Neuronal stem cell (in vitro differentiated cells): ENCODE data around the gene NAA38.

Source experiments
- DNase-seq: peaks from one replicate; pipeline ENCODE4 v3.0.0-alpha.2; 2013; ENCODE audit warnings: low spot score
- H2AFZ ChIP-seq: one replicate; pipeline ENCODE4 v1.6.1; 2013; ENCODE audit warnings: mild to moderate bottlenecking, low read length, inconsistent platforms
- H2AK5ac ChIP-seq: 2 replicates; pipeline ENCODE4 v1.6.1; 2013; ENCODE audit warnings: low read depth, mild to moderate bottlenecking, inconsistent platforms, low read length, moderate library complexity, mixed read lengths
- H2BK120ac ChIP-seq: 2 replicates; pipeline ENCODE4 v1.6.1; 2013; ENCODE audit warnings: low read depth, mild to moderate bottlenecking, inconsistent platforms, low read length, moderate library complexity, mixed read lengths
- H2BK12ac ChIP-seq: one replicate; pipeline ENCODE4 v1.6.1; 2013; ENCODE audit warnings: low read length, inconsistent platforms
- H2BK15ac ChIP-seq: 2 replicates; pipeline ENCODE4 v1.6.1; 2013; ENCODE audit warnings: mild to moderate bottlenecking, low read length, inconsistent platforms, mixed read lengths
- H2BK5ac ChIP-seq: one replicate; pipeline ENCODE4 v1.6.1; 2013; ENCODE audit warnings: inconsistent platforms, mild to moderate bottlenecking, low read length, moderate library complexity
- H3K14ac ChIP-seq: one replicate; pipeline ENCODE4 v1.6.1; 2013; ENCODE audit warnings: low read length, inconsistent platforms
- H3K18ac ChIP-seq: 2 replicates; pipeline ENCODE4 v1.6.1; 2013; ENCODE audit warnings: low read length, inconsistent platforms
- H3K23ac ChIP-seq: 2 replicates; pipeline ENCODE4 v1.6.1; 2013; ENCODE audit warnings: low read depth, mild to moderate bottlenecking, mixed read lengths, low read length, inconsistent platforms; ENCODE audit not compliant: poor library complexity
- H3K27ac ChIP-seq: replicated peaks from 3 replicates; pipeline ENCODE4 v1.5.1; 2013; ENCODE audit warnings: low read length, inconsistent platforms
- H3K27me3 ChIP-seq, 3 experiments: 2 replicates each; pipeline ENCODE4 v1.6.1; 2013; ENCODE audit warnings: low read length in 3 of 3, mild to moderate bottlenecking in 2 of 3, inconsistent platforms in 1 of 3, low read depth in 1 of 3, mixed read lengths in 1 of 3, moderate library complexity in 1 of 3; ENCODE audit not compliant: control insufficient read depth in 3 of 3, insufficient read depth in 3 of 3
- H3K36me3 ChIP-seq, 2 donors: replicated peaks in 1 of 2; 2 replicates each; pipeline ENCODE4 v1.6.1; 2013; ENCODE audit warnings: low read length in 2 of 2; ENCODE audit not compliant: control insufficient read depth in 2 of 2, insufficient read depth in 2 of 2
- H3K4ac ChIP-seq: 2 replicates; pipeline ENCODE4 v1.6.1; 2013; ENCODE audit warnings: inconsistent platforms, mild to moderate bottlenecking, low read length, moderate library complexity
- H3K4me1 ChIP-seq, 2 donors: 1 replicate in 1 of 2; 2 replicates in 1 of 2; pipeline ENCODE4 v1.6.1; 2013; ENCODE audit warnings: low read length in 2 of 2, low read depth in 1 of 2; ENCODE audit not compliant: control insufficient read depth in 2 of 2, insufficient read depth in 1 of 2
- H3K4me2 ChIP-seq: one replicate; pipeline ENCODE4 v1.6.1; 2013; ENCODE audit warnings: mild to moderate bottlenecking, low read length, inconsistent platforms; ENCODE audit not compliant: insufficient read depth, poor library complexity, severe bottlenecking
- H3K4me3 ChIP-seq, 2 donors: 2 replicates each; pipeline ENCODE4 v1.5.1; 2013; ENCODE audit warnings: low read length in 2 of 2, mild to moderate bottlenecking in 2 of 2, inconsistent platforms in 1 of 2, moderate library complexity in 1 of 2
- H3K79me1 ChIP-seq: one replicate; pipeline ENCODE4 v1.6.1; 2013; ENCODE audit warnings: low read depth, mild to moderate bottlenecking, inconsistent platforms, low read length, moderate library complexity
- H3K9ac ChIP-seq: one replicate; pipeline ENCODE4 v1.6.1; 2013; ENCODE audit warnings: mild to moderate bottlenecking, low read depth, low read length, inconsistent platforms; ENCODE audit not compliant: poor library complexity
- H3K9me3 ChIP-seq, 2 donors: replicated peaks in 1 of 2; 2 replicates each; pipeline versions ENCODE3 to v1.6.1; 2013; ENCODE audit warnings: low read length in 2 of 2, mild to moderate bottlenecking in 2 of 2, inconsistent platforms in 1 of 2, low read depth in 1 of 2, mixed read lengths in 1 of 2, moderate library complexity in 1 of 2; ENCODE audit not compliant: control insufficient read depth in 2 of 2, insufficient read depth in 1 of 2
- H4K8ac ChIP-seq: one replicate; pipeline ENCODE4 v1.6.1; 2013; ENCODE audit warnings: low read depth, mild to moderate bottlenecking, inconsistent platforms, low read length, moderate library complexity
- H4K91ac ChIP-seq: one replicate; pipeline ENCODE4 v1.6.1; 2013; ENCODE audit warnings: low read length, low read depth, mild to moderate bottlenecking, inconsistent platforms; ENCODE audit not compliant: poor library complexity
- WGBS, 2 donors: extraction: QIAGEN DNeasy Blood & Tissue Kit; methylation state at CpG; one replicate each; pipeline ENCODE4 v1.1.7; 2013; ENCODE audit warnings: missing lambda C conversion rate in 2 of 2, mixed read lengths in 1 of 2; ENCODE audit not compliant: insufficient read length in 2 of 2, insufficient replicate concordance in 1 of 2; ENCODE audit errors: extremely low coverage in 2 of 2; 5-methylcytosine and 5-hydroxymethylcytosine counted together

The NAA38 gene

GRCh38 chr17:7818026-7818425 is 39.3 kb downstream of the NAA38 start:
- no peaks in the 10 kb centered on the region for H3K79me1 ChIP-seq
- no peak overlapping the region for H3K27ac ChIP-seq
- H2AK5ac ChIP-seq: no peak overlapping the region
- H2BK15ac ChIP-seq: no peak overlapping the region
- H2BK5ac ChIP-seq: no peak overlapping the region
- H3K4me1 ChIP-seq: no peaks in the 10 kb centered on the region
- H2BK120ac ChIP-seq: no peak overlapping the region
- H3K9ac ChIP-seq: no peak overlapping the region
- no peak overlapping the region for H3K4me3 ChIP-seq
- peak overlapping the region; percentile 34 for H3K23ac ChIP-seq
- H3K4ac ChIP-seq: no peak overlapping the region
- H2BK12ac ChIP-seq: no peak overlapping the region
- no peak overlapping the region for H4K8ac ChIP-seq
- WGBS, 2 donors: no CpG with 5 or more reads among the region's 10 CpGs
- H4K91ac ChIP-seq: no peak overlapping the region
- DNase-seq: no peak
- H3K27me3 ChIP-seq: peaks cover 0 to 47% (median 4%) of the 10 kb centered on the region in 3 experiments
- H2AFZ ChIP-seq: no peak overlapping the region
- H3K4me2 ChIP-seq: no peak overlapping the region
- H3K36me3 ChIP-seq: no peaks in the 10 kb centered on the region
- peak overlapping the region; percentile 26 for H3K14ac ChIP-seq
- no peaks in the 10 kb centered on the region for H3K9me3 ChIP-seq
- H3K18ac ChIP-seq: no peak overlapping the region

- Histone ChIP-seq H2AK5ac (no peak overlapping the region), H3K27me3 (peaks cover 0 to 47% (median 4%) of the 10 kb centered on the region in 3 experiments), H2BK15ac (no peak overlapping the region), H3K27ac (no peak overlapping the region), H2BK5ac (no peak overlapping the region), H3K9me3 (no peaks in the 10 kb centered on the region), H3K79me1 (no peaks in the 10 kb centered on the region), H4K91ac (no peak overlapping the region), H3K23ac (no peak overlapping the region), H2BK120ac (no peak overlapping the region), H2BK12ac (no peak overlapping the region), H3K4me3 (no peak overlapping the region), H3K9ac (peak overlapping the region; percentile 70), H4K8ac (no peak overlapping the region), H2AFZ (no peak overlapping the region), H3K4ac (no peak overlapping the region), H3K36me3 (no peaks in the 10 kb centered on the region), H3K14ac (no peak overlapping the region), H3K4me1 (no peaks in the 10 kb centered on the region), H3K4me2 (no peak overlapping the region), H3K18ac (no peak overlapping the region)
- DNase-seq: no peak
- WGBS, 2 donors: no CpG with 5 or more reads among the region's 9 CpGs
These were observed 39.8 kb downstream of the NAA38 start for GRCh38 chr17:7817643-7817964.

GRCh38 chr17:7816926-7817642 is 40.3 kb downstream of the NAA38 start:
- H3K14ac ChIP-seq: no peak overlapping the region
- H3K23ac ChIP-seq: no peak overlapping the region
- H3K27me3 ChIP-seq: peaks cover 0 to 47% (median 4%) of the 10 kb centered on the region in 3 experiments
- no peak for DNase-seq
- no peaks in the 10 kb centered on the region for H3K4me1 ChIP-seq
- WGBS, 2 donors: no CpG with 5 or more reads among the region's 10 CpGs
- no peak overlapping the region for H2AFZ ChIP-seq
- H2AK5ac ChIP-seq: no peak overlapping the region
- no peak overlapping the region for H3K18ac ChIP-seq
- no peaks in the 10 kb centered on the region for H3K79me1 ChIP-seq
- H2BK12ac ChIP-seq: no peak overlapping the region
- no peak overlapping the region for H3K4me3 ChIP-seq
- no peak overlapping the region for H3K4ac ChIP-seq
- H3K9me3 ChIP-seq: no peaks in the 10 kb centered on the region
- no peak overlapping the region for H3K4me2 ChIP-seq
- H2BK15ac ChIP-seq: no peak overlapping the region
- no peak overlapping the region for H4K91ac ChIP-seq
- no peak overlapping the region for H2BK120ac ChIP-seq
- no peak overlapping the region for H4K8ac ChIP-seq
- H3K9ac ChIP-seq: peak overlapping the region; percentile 70
- H2BK5ac ChIP-seq: no peak overlapping the region
- H3K36me3 ChIP-seq: no peaks in the 10 kb centered on the region
- H3K27ac ChIP-seq: no peak overlapping the region

DNA sequence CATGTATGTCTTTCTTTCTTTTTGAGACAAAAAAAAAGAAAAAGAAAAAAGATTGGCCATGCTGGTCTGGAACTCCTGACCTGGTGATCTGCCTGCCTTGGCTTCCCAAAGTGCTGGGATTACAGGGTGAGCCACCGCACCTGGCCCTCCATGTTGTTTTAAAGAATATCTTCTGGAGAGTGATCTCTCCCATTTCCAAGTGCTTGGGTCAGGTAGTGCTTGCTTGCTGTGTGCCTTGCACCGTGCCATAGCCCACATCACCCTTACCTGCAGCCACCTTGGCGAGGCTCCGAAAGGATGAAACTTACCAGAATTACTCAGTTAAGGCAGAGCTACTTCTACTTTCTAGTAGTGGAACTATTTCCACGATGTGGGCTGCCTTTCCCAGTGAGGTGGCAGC is 42.4 kb downstream of the NAA38 start:
- Histone ChIP-seq H3K4me3 (no peak overlapping the region), H3K18ac (no peak overlapping the region), H3K4me2 (no peak overlapping the region), H3K9ac (no peak overlapping the region), H2BK5ac (no peak overlapping the region), H3K79me1 (no peaks in the 10 kb centered on the region), H3K4ac (no peak overlapping the region), H2AK5ac (no peak overlapping the region), H3K27ac (no peak overlapping the region), H2BK15ac (no peak overlapping the region), H3K36me3 (no peaks in the 10 kb centered on the region), H2BK12ac (no peak overlapping the region), H4K91ac (no peak overlapping the region), H3K14ac (no peak overlapping the region), H3K23ac (no peak overlapping the region), H2AFZ (no peak overlapping the region), H3K9me3 (no peaks in the 10 kb centered on the region), H2BK120ac (no peak overlapping the region), H3K27me3 (peaks cover 0 to 34% (median 2%) of the 10 kb centered on the region in 3 experiments), H4K8ac (no peak overlapping the region), H3K4me1 (no peaks in the 10 kb centered on the region)
- WGBS, 2 donors: no CpG with 5 or more reads among the region's 5 CpGs
- no peak for DNase-seq
